Fibroblast of pulmonary artery (primary cell): Measurements from ENCODE around the gene ZNF664.

Source experiments
- DNase-seq: peaks from one replicate; pipeline ENCODE4 v3.0.0-alpha.2; 2010; ENCODE audit warnings: low read depth
- H3K4me3 ChIP-seq: replicated peaks from 2 replicates; pipeline ENCODE4 v1.5.1; 2011; ENCODE audit warnings: low read depth, mild to moderate bottlenecking, control low read depth, low read length, moderate library complexity
- TF ChIP-seq, protein P1 (sequence below): IDR thresholded peaks from 2 replicates; pipeline ENCODE4 v1.5.1; 2011; ENCODE audit warnings: mild to moderate bottlenecking, control low read depth, low read length, inconsistent platforms; ENCODE audit errors: missing control alignments

ZNF664 gene

GRCh38 chr12:124027753-124028554, 54.9 kb downstream of the ZNF664 start:
- TF ChIP-seq, protein P1, sequence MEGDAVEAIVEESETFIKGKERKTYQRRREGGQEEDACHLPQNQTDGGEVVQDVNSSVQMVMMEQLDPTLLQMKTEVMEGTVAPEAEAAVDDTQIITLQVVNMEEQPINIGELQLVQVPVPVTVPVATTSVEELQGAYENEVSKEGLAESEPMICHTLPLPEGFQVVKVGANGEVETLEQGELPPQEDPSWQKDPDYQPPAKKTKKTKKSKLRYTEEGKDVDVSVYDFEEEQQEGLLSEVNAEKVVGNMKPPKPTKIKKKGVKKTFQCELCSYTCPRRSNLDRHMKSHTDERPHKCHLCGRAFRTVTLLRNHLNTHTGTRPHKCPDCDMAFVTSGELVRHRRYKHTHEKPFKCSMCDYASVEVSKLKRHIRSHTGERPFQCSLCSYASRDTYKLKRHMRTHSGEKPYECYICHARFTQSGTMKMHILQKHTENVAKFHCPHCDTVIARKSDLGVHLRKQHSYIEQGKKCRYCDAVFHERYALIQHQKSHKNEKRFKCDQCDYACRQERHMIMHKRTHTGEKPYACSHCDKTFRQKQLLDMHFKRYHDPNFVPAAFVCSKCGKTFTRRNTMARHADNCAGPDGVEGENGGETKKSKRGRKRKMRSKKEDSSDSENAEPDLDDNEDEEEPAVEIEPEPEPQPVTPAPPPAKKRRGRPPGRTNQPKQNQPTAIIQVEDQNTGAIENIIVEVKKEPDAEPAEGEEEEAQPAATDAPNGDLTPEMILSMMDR = no peak
- no peak overlapping the region for H3K4me3 ChIP-seq
- DNase-seq = no peak

- DNase-seq = no peak
- TF ChIP-seq, protein P1 = no peak
- H3K4me3 ChIP-seq = no peak overlapping the region
Observed at GRCh38 chr12:124028555-124028925, 55.5 kb downstream of the ZNF664 start.

- no peak overlapping the region for H3K4me3 ChIP-seq
- peak; percentile 38 for DNase-seq
- TF ChIP-seq, protein P1 = no peak
Observed at GRCh38 chr12:124030008-124030407, 57.0 kb downstream of the ZNF664 start.

DNA sequence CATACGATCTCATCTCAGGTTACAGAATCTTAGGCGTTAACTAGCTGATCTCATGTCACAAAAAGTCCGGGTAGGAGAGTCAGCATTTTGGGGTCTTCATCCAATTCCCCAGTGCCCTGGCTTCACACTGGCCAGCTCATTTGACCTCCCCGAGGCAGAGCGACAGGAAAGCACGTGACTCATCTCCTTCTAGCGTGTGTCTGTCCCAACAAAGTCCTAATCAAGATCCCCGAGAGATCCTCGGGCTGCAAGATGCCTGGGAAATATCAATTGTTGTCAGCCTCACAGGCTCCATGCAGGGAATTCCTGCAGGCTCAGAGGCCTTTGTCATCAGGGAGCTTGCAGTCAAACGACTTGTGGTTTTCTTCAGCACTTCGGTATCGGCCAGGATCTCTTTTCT, 57.5 kb downstream of the ZNF664 start:
- TF ChIP-seq, protein P1 = no peak
- H3K4me3 ChIP-seq = no peak overlapping the region
- DNase-seq = peak; percentile 81

DNA sequence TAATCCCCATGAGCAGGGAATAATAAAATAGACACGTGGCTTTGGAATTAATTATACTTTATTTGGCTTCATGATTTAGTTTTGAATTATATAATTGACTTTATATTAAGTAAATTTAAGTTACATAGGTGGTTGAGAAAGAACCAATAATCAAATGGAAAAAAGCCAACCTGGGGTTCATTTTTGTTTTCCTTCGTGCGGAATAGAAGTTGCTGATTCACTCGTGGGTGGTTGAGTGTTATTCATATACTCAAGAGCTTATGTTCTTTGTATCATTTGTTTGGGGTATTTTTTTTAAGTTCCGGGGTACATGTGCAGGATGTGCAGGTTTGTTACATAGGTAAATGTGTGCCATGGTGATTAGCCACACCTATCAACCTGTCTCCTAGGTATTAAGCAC, 58.0 kb downstream of the ZNF664 start:
- H3K4me3 ChIP-seq = no peak overlapping the region
- DNase-seq = no peak
- TF ChIP-seq, protein P1 = no peak

DNA sequence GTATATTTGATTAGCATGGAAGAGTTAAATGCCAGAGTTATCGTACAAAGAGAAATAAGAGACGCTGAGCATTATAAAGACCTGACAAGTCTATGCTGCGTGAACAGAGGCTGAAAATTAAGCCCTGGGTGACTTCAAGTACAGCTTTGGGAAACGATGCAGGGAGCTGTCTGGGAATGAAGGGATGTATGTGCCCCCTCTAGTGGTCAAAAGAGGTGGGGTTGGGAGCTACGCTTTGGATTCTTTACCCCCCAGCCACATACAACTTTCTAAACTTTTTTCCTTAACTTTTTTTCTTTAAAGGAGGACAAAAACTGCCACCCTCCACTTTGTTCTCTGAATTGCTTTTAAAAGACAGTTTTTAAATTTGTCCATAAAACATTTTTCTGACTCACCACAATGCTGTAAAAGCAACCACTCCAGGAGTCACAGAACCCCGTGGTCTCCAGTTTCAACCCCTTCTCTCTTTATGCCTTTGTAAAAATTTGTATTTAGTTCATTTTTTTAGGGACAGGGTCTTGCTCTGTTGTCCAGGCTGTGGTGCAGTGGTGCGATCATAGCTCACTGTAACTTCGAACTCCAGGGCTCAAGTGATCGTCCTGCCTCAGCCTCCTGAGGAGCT, 59.4 kb downstream of the ZNF664 start:
- TF ChIP-seq, protein P1 = peak; percentile 94
- H3K4me3 ChIP-seq = no peak overlapping the region
- peak; percentile 83 for DNase-seq

GRCh38 chr12:124033859-124034258, 60.8 kb downstream of the ZNF664 start:
- DNase-seq = no peak
- TF ChIP-seq, protein P1 = no peak
- H3K4me3 ChIP-seq = no peak overlapping the region
